Stomach smooth muscle (tissue), 2 donors: ENCODE measurements around the gene ZDHHC1.

Source experiments
- H3K27ac ChIP-seq: one replicate; pipeline ENCODE4 v1.7.0; 2013; ENCODE audit warnings: mild to moderate bottlenecking, low read length, inconsistent platforms
- H3K27me3 ChIP-seq, 2 donors: one replicate each; pipeline ENCODE4 v1.7.0; 2013; ENCODE audit warnings: low read length in 2 of 2; ENCODE audit not compliant: insufficient read depth in 2 of 2, control insufficient read depth in 1 of 2
- H3K36me3 ChIP-seq, 2 donors: one replicate each; pipeline ENCODE4 v1.7.0; 2013; ENCODE audit warnings: low read length in 2 of 2; ENCODE audit not compliant: control insufficient read depth in 2 of 2, insufficient read depth in 2 of 2
- H3K4me1 ChIP-seq: one replicate; pipeline ENCODE4 v1.7.0; 2013; ENCODE audit warnings: low read length; ENCODE audit not compliant: control insufficient read depth, insufficient read depth
- H3K4me3 ChIP-seq, 2 donors: one replicate each; pipeline ENCODE4 v1.7.0; 2013; ENCODE audit warnings: low read length in 2 of 2
- H3K9ac ChIP-seq, 2 donors: one replicate each; pipeline ENCODE4 v1.7.0; 2013; ENCODE audit warnings: low read length in 2 of 2, mild to moderate bottlenecking in 1 of 2
- H3K9me3 ChIP-seq, 2 donors: one replicate each; pipeline ENCODE4 v1.7.0; 2013; ENCODE audit warnings: low read length in 2 of 2; ENCODE audit not compliant: control insufficient read depth in 2 of 2
- donor health status: healthy.
- donor health status: Pancreatic carcinoma.

ZDHHC1 gene, protein sequence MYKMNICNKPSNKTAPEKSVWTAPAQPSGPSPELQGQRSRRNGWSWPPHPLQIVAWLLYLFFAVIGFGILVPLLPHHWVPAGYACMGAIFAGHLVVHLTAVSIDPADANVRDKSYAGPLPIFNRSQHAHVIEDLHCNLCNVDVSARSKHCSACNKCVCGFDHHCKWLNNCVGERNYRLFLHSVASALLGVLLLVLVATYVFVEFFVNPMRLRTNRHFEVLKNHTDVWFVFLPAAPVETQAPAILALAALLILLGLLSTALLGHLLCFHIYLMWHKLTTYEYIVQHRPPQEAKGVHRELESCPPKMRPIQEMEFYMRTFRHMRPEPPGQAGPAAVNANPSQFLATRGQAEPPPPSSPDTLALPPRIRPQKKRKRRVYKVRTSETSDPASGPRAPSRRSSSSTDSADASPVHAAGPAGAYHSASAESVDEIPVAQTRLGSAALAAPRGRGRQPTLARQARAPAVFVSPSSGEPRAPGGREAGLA

DNA sequence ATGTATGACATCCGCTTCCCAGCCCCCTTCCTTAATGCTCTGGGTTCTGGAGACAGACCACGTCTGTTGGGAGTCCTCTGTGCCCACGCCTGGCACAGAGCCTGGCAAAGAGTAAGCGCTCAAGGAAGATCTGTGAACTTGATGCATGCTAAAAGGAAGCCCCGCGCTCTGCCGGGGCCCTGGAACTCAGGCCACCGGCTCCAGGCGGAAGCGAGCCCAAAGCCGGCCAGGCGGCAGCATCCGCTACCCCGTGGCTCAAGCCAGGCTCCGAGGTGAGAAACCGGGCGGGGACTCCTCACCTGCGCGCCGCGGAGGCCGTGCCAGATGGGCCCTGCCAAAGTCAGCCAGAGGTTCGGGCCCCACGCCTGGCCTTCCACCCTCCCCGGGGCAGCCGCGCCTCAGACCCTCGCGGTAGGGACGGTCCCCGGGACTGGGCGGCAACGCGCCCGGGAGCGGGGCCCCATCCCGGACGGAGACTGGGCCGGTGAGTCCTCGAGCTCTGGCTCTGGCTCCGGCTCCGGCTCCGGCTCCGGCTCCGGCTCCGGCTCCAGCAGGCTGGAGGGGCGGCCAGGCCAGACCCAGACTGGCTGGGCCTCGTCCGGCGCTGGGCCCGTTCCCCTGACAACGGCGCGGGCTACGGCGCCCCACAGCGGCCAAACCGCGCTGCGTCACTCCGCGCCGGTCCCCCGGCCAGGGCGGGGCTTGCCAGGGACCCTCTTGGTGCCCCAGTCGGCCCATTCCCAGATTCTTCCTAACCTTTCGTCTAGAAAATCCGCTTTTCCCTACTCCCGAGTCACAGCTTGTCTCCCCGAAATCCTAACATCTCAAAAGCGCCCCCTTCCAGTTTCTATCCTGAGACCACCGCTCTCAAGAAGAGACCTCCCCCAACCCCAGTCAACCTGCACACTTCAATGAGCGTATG lies at the start of gene ZDHHC1:
TSS of gene ZDHHC1 (minus strand) at position 606 of the 922 bp plus-strand sequence. CDS start 8,702 bp downstream, outside the sequence.
- H3K27me3 ChIP-seq: no peaks in the 10 kb centered on the region
- peak within 1 kb of the TSS; percentile 76 for H3K27ac ChIP-seq
- H3K9me3 ChIP-seq: no peaks in the 10 kb centered on the region
- H3K36me3 ChIP-seq: peaks cover 0 to 2% of the 10 kb centered on the region in 2 donors
- H3K9ac ChIP-seq: peak within 1 kb of the TSS; percentile 93 to 99
- peaks cover 14% of the 10 kb centered on the region for H3K4me1 ChIP-seq
- peak within 1 kb of the TSS; percentile 85 to 92 for H3K4me3 ChIP-seq

DNA sequence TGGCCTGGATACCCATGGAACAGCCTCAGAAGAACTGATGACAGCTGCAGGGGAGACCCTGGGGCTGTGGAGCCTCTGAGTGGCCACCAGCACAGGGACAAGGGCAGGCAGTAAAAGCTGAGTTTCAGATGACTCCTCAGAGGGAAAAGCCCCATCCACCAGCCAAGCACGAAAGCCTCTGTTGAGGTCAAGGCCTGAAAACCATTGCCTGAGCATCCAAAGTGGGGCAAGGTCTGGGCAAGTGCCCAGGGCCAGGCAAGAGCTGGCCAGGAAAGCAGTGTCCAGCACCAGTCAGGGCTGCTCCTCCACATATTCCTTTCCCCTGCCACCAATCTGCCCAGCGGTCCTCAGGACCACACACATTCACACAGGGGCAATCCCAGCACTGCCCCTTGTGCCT lies 48.3 kb upstream of the ZDHHC1 start:
- H3K4me3 ChIP-seq: no peak overlapping the region
- no peaks in the 10 kb centered on the region for H3K9me3 ChIP-seq
- H3K27ac ChIP-seq: no peak overlapping the region
- no peak overlapping the region for H3K9ac ChIP-seq
- H3K4me1 ChIP-seq: peaks cover 53% of the 10 kb centered on the region
- H3K27me3 ChIP-seq: no peaks in the 10 kb centered on the region
- peaks cover 0 to 4% of the 10 kb centered on the region in 2 donors for H3K36me3 ChIP-seq

DNA sequence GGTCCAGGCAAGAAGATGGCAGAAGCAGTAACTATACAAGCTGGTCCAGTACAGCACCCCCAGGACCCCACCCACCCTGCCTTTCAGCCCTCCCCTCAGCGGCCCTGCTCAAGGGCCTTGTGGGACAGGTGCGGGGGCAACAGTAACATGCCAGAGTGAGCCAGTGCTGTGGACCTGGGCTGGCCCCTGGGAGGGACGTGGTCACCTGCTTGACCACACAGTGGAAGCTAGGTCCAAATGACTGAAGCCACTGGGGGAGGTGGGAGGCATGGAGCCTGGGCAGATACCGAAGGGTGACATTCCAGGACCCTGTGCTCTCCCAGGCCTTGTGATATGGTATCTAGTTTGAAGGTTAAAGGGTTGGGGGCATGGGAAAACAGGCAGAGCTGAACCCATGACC lies 47.4 kb upstream of the ZDHHC1 start:
- no peaks in the 10 kb centered on the region for H3K9me3 ChIP-seq
- H3K4me3 ChIP-seq: no peak overlapping the region
- peaks cover 62% of the 10 kb centered on the region for H3K4me1 ChIP-seq
- no peaks in the 10 kb centered on the region for H3K27me3 ChIP-seq
- H3K36me3 ChIP-seq: peaks cover 0 to 4% of the 10 kb centered on the region in 2 donors
- no peak overlapping the region for H3K27ac ChIP-seq
- H3K9ac ChIP-seq: no peak overlapping the region

DNA sequence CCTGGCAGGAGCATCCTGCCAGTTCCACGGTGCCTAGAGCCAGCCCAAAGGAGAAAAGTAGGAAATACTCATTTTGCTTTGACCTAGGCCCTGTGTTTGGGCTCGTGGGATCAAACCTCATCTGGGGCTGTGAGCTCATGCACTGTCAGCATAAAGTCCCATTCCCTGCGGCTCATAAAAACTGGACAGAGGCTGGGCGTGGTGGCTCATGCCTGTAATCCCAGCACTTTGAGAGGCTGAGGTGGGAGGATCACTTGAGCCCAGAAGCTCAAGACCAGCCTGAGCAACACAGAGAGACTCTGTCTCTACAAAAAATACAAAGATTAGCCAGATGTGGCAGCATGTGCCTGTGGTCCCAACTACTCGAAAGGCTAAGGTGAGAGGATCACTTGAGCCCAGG lies 46.8 kb upstream of the ZDHHC1 start:
- Histone ChIP-seq H3K9ac (no peak overlapping the region), H3K36me3 (peaks cover 0 to 4% of the 10 kb centered on the region in 2 donors)

DNA sequence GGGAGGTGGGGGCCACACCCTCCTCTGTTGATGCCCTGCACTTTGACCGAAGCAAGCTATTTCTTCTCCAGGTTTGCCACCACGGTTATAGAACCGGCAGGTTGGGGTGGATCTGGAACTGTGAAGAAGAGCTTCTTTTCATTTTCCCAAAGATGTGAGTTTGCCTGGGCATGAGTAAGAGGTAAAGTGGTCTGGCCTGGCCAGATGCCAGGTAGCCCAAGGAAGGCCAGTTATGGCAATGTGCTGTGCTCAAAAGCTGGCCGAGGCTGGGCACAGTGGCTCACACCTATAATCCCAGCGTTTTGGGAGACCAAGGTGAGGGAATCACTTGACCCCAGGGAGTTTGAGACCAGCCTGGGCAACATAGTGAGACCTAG lies 46.0 kb upstream of the ZDHHC1 start:
- Histone ChIP-seq H3K36me3 (peaks cover 0 to 4% of the 10 kb centered on the region in 2 donors), H3K9ac (no peak overlapping the region), H3K27ac (no peak overlapping the region), H3K9me3 (no peaks in the 10 kb centered on the region), H3K4me1 (peaks cover 76% of the 10 kb centered on the region), H3K27me3 (no peaks in the 10 kb centered on the region), H3K4me3 (no peak overlapping the region)

More for the DNA sequence above, 46.8 kb upstream of the ZDHHC1 start:
- Histone ChIP-seq H3K4me3 (no peak overlapping the region), H3K27me3 (no peaks in the 10 kb centered on the region), H3K27ac (no peak overlapping the region), H3K4me1 (peaks cover 68% of the 10 kb centered on the region), H3K9me3 (no peaks in the 10 kb centered on the region)

DNA sequence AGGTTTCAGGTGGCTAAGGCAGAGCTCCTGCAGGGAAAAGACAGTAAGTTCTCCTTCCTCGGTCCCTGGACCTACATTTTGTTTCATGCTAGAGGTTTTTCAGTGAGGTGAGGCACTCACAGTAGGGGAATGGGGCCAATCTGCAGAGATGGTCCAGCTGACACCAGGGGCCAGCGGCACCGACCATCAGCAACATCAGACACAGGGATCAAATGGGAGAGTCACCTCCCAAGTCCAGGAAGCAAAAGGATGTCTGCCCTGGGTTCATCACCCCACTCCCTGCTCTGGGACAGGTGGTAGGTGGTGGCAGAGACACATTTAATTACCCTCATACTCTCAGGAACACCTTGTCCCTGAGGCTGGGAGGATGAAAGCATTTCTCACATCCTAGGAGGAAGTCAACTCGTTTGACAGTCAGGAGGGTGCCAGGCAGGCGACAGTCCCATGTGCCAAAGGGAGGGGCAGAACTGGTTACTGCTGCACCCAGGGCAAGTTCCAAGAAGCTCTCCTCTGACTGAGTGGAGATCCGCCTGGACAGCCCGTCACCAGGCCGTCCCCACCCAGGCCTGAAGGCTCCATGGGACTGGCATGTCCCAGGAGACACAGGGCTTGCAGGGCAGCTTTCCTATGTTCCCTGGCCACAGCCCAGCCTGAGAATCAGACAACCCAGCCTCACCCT lies 45.5 kb upstream of the ZDHHC1 start:
- Histone ChIP-seq H3K9me3 (no peaks in the 10 kb centered on the region), H3K4me3 (no peak overlapping the region), H3K27ac (no peak overlapping the region), H3K4me1 (peaks cover 81% of the 10 kb centered on the region), H3K9ac (peak overlapping the region in 1 of 2 donors; percentile 51), H3K27me3 (no peaks in the 10 kb centered on the region), H3K36me3 (peaks cover 0 to 4% of the 10 kb centered on the region in 2 donors)

DNA sequence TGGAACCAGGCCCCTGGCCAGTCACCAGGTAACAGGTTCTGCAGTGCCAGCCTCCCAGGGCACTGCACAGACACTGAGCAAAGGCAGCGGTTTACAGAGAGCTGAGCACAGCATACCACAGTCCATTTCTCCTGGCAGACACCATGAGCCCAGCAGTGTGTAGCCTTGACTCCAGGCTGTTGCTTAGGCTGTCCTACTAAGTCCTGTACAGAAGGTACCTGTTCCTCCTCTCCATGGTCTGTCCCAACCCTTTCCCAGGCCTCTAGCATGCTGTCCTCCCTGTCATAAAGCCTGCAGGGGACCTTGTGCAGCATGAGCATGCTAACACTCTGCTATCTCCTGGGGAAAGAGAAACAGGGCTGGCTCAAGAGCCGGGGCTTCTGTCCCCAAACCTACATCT lies 44.7 kb upstream of the ZDHHC1 start:
- H3K9me3 ChIP-seq: no peaks in the 10 kb centered on the region
- H3K27ac ChIP-seq: peak overlapping the region; percentile 75
- no peak overlapping the region for H3K4me3 ChIP-seq
- H3K4me1 ChIP-seq: peaks cover 85% of the 10 kb centered on the region
- H3K27me3 ChIP-seq: no peaks in the 10 kb centered on the region
- peak overlapping the region in 1 of 2 donors; percentile 51 for H3K9ac ChIP-seq
- H3K36me3 ChIP-seq: peaks cover 0 to 4% of the 10 kb centered on the region in 2 donors

DNA sequence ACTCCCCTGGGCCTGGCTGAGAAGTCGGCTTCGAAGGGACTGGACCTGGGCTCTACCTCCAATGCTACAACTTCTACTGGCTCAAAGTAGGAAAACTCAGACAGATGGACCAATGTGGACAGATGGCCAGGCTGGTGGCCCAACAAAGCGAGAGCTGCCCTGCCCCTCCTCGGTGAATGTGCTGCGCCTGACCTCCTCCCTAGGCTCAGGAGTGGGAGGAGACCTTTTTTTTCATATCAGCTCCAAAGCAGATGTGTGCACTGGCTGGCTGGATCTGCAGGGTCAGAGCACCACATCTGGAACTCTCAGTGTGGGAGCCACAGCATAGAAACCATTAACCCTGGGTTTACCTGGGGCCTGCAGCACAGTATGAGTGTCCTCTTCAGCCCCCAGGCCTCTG lies 43.9 kb upstream of the ZDHHC1 start:
- no peaks in the 10 kb centered on the region for H3K9me3 ChIP-seq
- peak overlapping the region; percentile 75 for H3K27ac ChIP-seq
- peaks cover 0 to 4% of the 10 kb centered on the region in 2 donors for H3K36me3 ChIP-seq
- H3K4me1 ChIP-seq: peaks cover 77% of the 10 kb centered on the region
- H3K4me3 ChIP-seq: no peak overlapping the region
- H3K27me3 ChIP-seq: no peaks in the 10 kb centered on the region
- no peak overlapping the region for H3K9ac ChIP-seq

DNA sequence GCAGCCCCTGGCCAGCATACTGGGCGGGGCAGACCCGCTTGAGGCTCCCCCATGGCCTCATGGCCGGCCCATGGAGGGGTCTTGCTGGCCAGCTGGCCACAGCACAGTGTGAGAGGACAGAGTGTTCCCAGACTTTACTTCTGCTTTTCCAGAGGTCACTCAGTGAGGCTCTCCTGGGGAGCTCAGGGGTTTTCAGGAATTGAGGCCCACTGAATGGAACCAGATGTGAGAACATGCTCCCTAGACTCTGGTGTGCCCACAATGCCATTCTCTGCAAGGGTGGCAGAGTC lies 43.5 kb upstream of the ZDHHC1 start:
- Histone ChIP-seq H3K36me3 (peaks cover 0 to 4% of the 10 kb centered on the region in 2 donors), H3K9me3 (no peaks in the 10 kb centered on the region), H3K4me3 (no peak overlapping the region), H3K27me3 (no peaks in the 10 kb centered on the region), H3K4me1 (peaks cover 74% of the 10 kb centered on the region), H3K27ac (peak overlapping the region; percentile 75), H3K9ac (peak overlapping the region in 1 of 2 donors; percentile 60)

DNA sequence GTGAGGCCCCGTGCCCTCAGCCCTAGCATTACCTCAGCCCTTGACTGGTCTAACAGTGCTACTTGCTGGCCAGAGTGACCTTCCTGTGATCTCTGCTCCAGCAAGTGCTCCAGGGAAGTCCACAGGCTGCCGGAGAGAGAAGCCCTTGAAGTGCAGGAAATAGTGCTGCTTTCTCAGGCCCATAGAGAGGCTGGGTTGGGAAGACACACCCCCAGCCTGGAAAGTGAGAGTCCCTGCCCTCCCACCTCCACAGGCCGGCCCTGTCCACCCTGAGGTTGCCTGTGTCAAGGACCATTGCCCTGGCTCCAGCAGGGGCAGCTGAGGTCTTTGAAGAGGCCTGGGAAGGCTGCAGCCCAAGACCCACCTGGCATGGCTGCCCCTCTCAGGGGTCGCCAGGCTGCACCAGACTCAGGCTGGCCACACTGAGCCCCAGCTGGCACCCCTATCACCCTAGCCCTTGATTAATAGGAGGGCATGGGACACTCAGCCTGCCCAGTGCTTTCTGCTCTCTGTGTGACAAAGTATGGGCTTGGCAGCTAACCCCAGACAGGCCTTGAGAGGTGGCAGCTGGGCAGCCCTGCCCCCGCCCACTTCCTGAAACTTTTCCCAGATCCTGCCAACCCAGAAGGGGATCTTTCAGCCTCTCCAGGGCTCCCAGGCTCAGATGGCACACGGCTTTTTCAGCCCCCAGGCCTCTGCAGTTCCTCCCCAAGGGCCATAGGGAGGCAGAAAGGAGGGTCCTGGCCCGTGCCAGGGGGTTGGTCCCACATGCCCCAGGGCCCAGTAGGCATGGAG lies 43.0 kb upstream of the ZDHHC1 start:
- Histone ChIP-seq H3K4me3 (peak overlapping the region in 1 of 2 donors; percentile 29), H3K27me3 (no peaks in the 10 kb centered on the region), H3K36me3 (peaks cover 0 to 4% of the 10 kb centered on the region in 2 donors), H3K9me3 (no peaks in the 10 kb centered on the region), H3K27ac (peak overlapping the region; percentile 75), H3K4me1 (peaks cover 70% of the 10 kb centered on the region), H3K9ac (peak overlapping the region; percentile 16 to 60)
